Sigmoid colon (tissue), 4 donors: ENCODE data around the gene FNIP2.

Experiments
- EP300 ChIP-seq, 4 donors: sonication (generic); formaldehyde crosslinking; IDR thresholded peaks; one replicate each; pipeline ENCODE4 v1.6.1; 2017; ENCODE audit warnings: antibody characterized with exemption in 4 of 4
- POLR2A ChIP-seq, 2 donors: fragments of 450-650 bp; IDR thresholded peaks; one replicate each; pipeline ENCODE4 v1.6.1; 2016; ENCODE audit warnings: antibody characterized with exemption in 2 of 2, mild to moderate bottlenecking in 2 of 2, moderate library complexity in 2 of 2
- TF ChIP-seq, protein P1 (sequence below), 4 experiments: fragments of 450-650 bp in 3 of 4; fragments of 200-600 bp in 1 of 4; IDR thresholded peaks; one replicate each; pipeline ENCODE4 v1.5.1; 2016 to 2019; ENCODE audit warnings: antibody characterized with exemption in 4 of 4, mild to moderate bottlenecking in 3 of 4, moderate library complexity in 2 of 4

DNA sequence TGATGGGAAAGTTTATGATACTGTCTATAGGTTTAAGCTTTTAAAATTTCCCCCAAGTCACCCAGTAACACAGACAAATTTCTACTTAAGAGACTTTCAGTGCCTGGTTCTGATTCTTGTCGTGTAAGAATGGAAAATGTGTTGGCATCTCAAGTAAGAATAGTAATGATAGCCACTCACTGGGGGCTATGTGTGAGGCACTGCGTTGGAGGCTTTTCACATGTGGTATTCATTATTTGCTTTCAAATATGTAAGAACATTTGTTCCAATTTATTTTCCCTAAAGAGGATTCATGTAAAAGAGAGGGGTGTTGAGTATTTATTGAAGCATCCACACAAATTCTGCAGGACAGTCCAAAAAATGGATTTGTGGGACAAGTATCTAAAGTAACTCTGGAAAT lies 143.6 kb downstream of the FNIP2 start:
- no peak for TF ChIP-seq POLR2A (IDR thresholded peaks at IDR 0.05)
- TF ChIP-seq, protein P1, sequence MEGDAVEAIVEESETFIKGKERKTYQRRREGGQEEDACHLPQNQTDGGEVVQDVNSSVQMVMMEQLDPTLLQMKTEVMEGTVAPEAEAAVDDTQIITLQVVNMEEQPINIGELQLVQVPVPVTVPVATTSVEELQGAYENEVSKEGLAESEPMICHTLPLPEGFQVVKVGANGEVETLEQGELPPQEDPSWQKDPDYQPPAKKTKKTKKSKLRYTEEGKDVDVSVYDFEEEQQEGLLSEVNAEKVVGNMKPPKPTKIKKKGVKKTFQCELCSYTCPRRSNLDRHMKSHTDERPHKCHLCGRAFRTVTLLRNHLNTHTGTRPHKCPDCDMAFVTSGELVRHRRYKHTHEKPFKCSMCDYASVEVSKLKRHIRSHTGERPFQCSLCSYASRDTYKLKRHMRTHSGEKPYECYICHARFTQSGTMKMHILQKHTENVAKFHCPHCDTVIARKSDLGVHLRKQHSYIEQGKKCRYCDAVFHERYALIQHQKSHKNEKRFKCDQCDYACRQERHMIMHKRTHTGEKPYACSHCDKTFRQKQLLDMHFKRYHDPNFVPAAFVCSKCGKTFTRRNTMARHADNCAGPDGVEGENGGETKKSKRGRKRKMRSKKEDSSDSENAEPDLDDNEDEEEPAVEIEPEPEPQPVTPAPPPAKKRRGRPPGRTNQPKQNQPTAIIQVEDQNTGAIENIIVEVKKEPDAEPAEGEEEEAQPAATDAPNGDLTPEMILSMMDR (IDR thresholded peaks at IDR 0.05) = no peak
- no peak for TF ChIP-seq EP300 (IDR thresholded peaks at IDR 0.05)
